Type B pancreatic cell (in vitro differentiated cells): Measurements from ENCODE around the gene PNPLA8. TPM values are rescaled to one million over a fixed set of nuclear protein-coding genes. Genes with fewer than 3 reads are reported as not detected.

Experiments
- DNase-seq: peaks from one replicate; pipeline ENCODE4 v3.0.0; 2021; ENCODE audit warnings: mixed read lengths; ENCODE audit not compliant: unreplicated experiment; ENCODE audit errors: extremely low spot score
- H3K27ac Mint-ChIP-seq: 2 replicates; pipeline ENCODE4 v1.8.0; 2021; ENCODE audit warnings: mild to moderate bottlenecking, mixed read lengths
- H3K27me3 Mint-ChIP-seq: 2 replicates; pipeline ENCODE4 v1.8.0; 2021; ENCODE audit warnings: mixed read lengths
- H3K36me3 Mint-ChIP-seq: 2 replicates; pipeline ENCODE4 v1.8.0; 2021; ENCODE audit warnings: mixed read lengths
- H3K4me1 Mint-ChIP-seq: one replicate; pipeline ENCODE4 v1.8.0; 2021; ENCODE audit warnings: mixed read lengths; ENCODE audit not compliant: unreplicated experiment
- H3K4me3 Mint-ChIP-seq: 2 replicates; pipeline ENCODE4 v1.8.0; 2021; ENCODE audit warnings: mild to moderate bottlenecking, mixed read lengths
- H3K9me3 Mint-ChIP-seq: 2 replicates; pipeline ENCODE4 v1.8.0; 2021; ENCODE audit warnings: mixed read lengths
- CTCF ChIP-seq: fragments of 200-600 bp; sonication (generic); conservative IDR thresholded peaks from 2 replicates; pipeline ENCODE4 v1.5.0; 2021; ENCODE audit warnings: antibody characterized with exemption, mild to moderate bottlenecking
- total RNA-seq: library from RNA; stranded (reverse); gene quantifications from 2 replicates; pipeline ENCODE4 v1.2.1, GENCODE V29; 2021; ENCODE audit warnings: low replicate concordance

The PNPLA8 gene
- total RNA-seq, 1 donor from 2014 or later, result 17.1 TPM

- Mint-ChIP-seq H3K4me1 (no peaks in the 10 kb centered on the region), H3K36me3 (no peaks in the 10 kb centered on the region), H3K9me3 (peaks cover 6% of the 10 kb centered on the region), H3K27ac (no peak overlapping the region), H3K4me3 (no peak overlapping the region), H3K27me3 (no peaks in the 10 kb centered on the region)
- DNase-seq, result no peak
- TF ChIP-seq CTCF, result no peak
These were observed 91.9 kb downstream of the PNPLA8 start for GRCh38 chr7:108434010-108434409.

- no peak overlapping the region for H3K27ac Mint-ChIP-seq
- H3K9me3 Mint-ChIP-seq, result peaks cover 6% of the 10 kb centered on the region
- no peak for DNase-seq
- TF ChIP-seq CTCF, result no peak
- no peak overlapping the region for H3K4me3 Mint-ChIP-seq
- H3K27me3 Mint-ChIP-seq, result no peaks in the 10 kb centered on the region
- H3K36me3 Mint-ChIP-seq, result no peaks in the 10 kb centered on the region
- H3K4me1 Mint-ChIP-seq, result no peaks in the 10 kb centered on the region
These were observed 94.8 kb downstream of the PNPLA8 start for GRCh38 chr7:108431099-108431498.

GRCh38 chr7:108430664-108431063 lies 95.3 kb downstream of the PNPLA8 start:
- DNase-seq, result no peak
- no peak overlapping the region for H3K4me3 Mint-ChIP-seq
- H3K27ac Mint-ChIP-seq, result no peak overlapping the region
- H3K27me3 Mint-ChIP-seq, result no peaks in the 10 kb centered on the region
- no peak for TF ChIP-seq CTCF
- H3K4me1 Mint-ChIP-seq, result no peaks in the 10 kb centered on the region
- no peaks in the 10 kb centered on the region for H3K36me3 Mint-ChIP-seq
- peaks cover 6% of the 10 kb centered on the region for H3K9me3 Mint-ChIP-seq

GRCh38 chr7:108427766-108428165 lies 98.2 kb downstream of the PNPLA8 start:
- DNase-seq, result no peak

GRCh38 chr7:108425714-108426275 lies 100.1 kb downstream of the PNPLA8 start:
- H3K4me1 Mint-ChIP-seq, result peaks cover 13% of the 10 kb centered on the region
- DNase-seq, result no peak
- no peak overlapping the region for H3K27ac Mint-ChIP-seq
- no peaks in the 10 kb centered on the region for H3K27me3 Mint-ChIP-seq
- peaks cover 4% of the 10 kb centered on the region for H3K36me3 Mint-ChIP-seq
- TF ChIP-seq CTCF, result no peak
- H3K4me3 Mint-ChIP-seq, result no peak overlapping the region
- no peaks in the 10 kb centered on the region for H3K9me3 Mint-ChIP-seq

More at GRCh38 chr7:108427766-108428165, 98.2 kb downstream of the PNPLA8 start:
- H3K4me3 Mint-ChIP-seq, result no peak overlapping the region
- no peak overlapping the region for H3K27ac Mint-ChIP-seq
- no peaks in the 10 kb centered on the region for H3K9me3 Mint-ChIP-seq
- peaks cover 8% of the 10 kb centered on the region for H3K4me1 Mint-ChIP-seq
- H3K36me3 Mint-ChIP-seq, result peaks cover 4% of the 10 kb centered on the region
- no peaks in the 10 kb centered on the region for H3K27me3 Mint-ChIP-seq
- TF ChIP-seq CTCF, result no peak

- H3K4me3 Mint-ChIP-seq, result no peak overlapping the region
- no peak for DNase-seq
- no peak for TF ChIP-seq CTCF
- no peaks in the 10 kb centered on the region for H3K27me3 Mint-ChIP-seq
- H3K36me3 Mint-ChIP-seq, result peaks cover 4% of the 10 kb centered on the region
- H3K4me1 Mint-ChIP-seq, result peaks cover 15% of the 10 kb centered on the region
- no peaks in the 10 kb centered on the region for H3K9me3 Mint-ChIP-seq
- H3K27ac Mint-ChIP-seq, result no peak overlapping the region
These were observed 101.9 kb downstream of the PNPLA8 start for GRCh38 chr7:108424013-108424412.
